SIG-M5 (cell line): ENCODE measurements around the gene LHFPL4.

Experiments used
- DNase-seq: peaks from one replicate; lab custom pipeline; 2025; lab: John Stamatoyannopoulos, UW

Gene LHFPL4

DNA sequence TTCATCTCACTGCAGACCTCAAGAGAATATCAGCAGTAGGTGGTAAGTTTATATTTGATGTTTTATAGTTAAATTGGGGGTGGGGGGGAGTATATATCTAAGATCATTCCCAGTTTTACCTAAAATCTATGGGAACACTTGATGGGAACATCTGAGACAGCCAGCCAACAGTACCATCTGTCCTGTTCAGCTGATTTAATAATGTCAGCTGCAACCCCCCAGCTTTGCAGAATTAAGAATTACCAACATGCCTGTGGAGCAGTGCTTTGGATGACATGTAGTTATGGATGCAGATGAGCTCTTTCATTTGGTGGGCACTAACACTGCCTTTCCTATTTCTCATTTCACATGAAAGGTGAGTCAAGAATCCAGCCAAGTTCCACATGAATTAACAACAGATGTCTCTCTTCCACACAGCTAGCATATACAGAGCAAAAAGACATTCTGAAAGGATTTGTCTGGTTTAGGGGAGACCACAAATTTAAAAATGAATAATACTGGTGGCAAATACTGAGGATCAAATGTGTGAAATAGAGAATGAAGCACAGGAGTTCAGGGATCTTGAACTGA lies 80.0 kb downstream of the LHFPL4 start:
- no peak for DNase-seq

- no peak for DNase-seq
These were observed 83.6 kb downstream of the LHFPL4 start for GRCh38 chr3:9469986-9470385.

- DNase-seq = no peak
These were observed 85.2 kb downstream of the LHFPL4 start for GRCh38 chr3:9468460-9468859.

DNA sequence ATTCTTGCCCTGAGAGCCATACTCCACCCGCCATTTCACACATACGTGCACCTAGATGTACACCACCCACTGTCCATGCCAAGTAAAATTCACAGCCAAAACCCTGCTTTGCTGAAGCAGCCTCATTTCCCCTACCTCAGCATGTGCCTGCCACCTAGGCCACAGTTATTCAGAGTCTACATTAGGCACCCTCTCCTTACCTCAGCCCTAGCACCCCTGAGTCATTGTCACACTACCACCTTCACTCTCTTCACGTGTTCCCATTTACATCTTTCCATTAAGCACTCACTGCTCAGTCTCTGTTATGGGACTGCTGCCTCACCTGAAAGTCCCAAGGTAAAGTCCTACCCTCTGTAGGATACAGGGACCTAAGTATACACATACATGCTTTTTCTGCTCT lies 86.2 kb downstream of the LHFPL4 start:
- DNase-seq = no peak

GRCh38 chr3:9455596-9456131 lies 98.0 kb downstream of the LHFPL4 start:
- DNase-seq = no peak

DNA sequence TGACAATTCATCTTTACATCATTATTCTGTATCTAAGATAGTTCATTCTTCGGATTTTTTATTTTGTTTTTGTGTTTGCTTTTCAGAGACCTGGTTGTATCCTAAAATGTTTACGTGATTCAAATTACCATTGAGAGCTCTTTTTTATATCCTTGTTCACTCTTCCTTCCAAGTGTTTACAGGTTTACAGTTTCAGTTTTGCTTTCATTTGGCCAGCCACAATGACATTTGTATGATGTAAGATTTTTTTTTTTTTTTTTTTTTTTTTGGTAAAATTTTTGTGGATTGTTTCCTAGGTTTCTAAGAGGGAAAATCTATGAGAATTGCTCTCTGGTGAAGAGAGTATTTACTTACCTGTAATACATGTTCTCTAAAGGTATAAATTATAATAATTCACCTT lies 101.2 kb downstream of the LHFPL4 start:
- no peak for DNase-seq

GRCh38 chr3:9450991-9451390 lies 102.6 kb downstream of the LHFPL4 start:
- DNase-seq = no peak

DNA sequence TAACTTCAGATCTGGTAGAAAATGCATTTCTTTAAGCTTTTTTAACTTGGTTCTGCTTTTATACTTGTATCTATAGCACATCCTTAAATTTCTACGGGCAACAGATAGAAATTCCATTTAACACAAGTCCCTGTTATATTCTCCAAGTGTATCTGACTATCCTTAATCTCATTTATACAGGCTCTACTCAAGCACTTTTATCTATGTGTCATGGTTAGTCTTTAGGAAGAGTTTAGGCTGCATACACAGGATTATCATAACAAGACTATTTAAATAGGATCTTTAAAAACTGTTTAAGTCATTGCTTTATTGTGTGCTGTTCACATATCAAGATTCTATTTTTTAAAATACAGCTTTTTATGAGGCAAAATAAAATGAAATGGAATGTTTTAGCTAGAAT lies 103.5 kb downstream of the LHFPL4 start:
- no peak for DNase-seq

DNA sequence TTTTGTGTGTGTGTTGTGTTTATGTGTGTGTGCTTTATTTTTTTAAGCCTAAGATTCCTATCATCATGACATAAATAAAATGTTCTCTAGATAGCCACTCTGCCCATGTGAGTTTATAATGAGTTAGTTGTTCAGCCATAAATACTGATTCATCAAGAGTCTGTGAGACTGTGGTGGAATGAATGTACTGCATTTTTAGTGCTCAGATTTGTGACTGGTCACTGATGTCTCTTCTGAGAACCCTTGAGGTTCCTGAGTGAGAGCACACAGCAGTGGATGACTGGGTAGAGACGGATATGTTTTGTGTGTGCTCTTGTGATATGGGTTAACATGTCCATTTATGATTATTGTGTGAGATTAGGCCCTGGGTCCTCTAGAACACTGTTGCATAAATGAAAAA lies 105.0 kb downstream of the LHFPL4 start:
- DNase-seq = no peak
